Measurements from ENCODE around the gene MEGF8. TPM values are rescaled to one million over a fixed set of nuclear protein-coding genes. Genes with fewer than 3 reads are reported as not detected.

Gene MEGF8
- total and polyA plus RNA-seq, 2 of the 13 experiments (the other 11 are each of a cell fraction or from before 2014, with no cell fraction given) = 4.0 to 8.8 TPM

- intact Hi-C loops (cut with micrococcal nuclease; ENCODE audit: unreplicated experiment) (no loop called here), in situ Hi-C loops (cut with HindIII; ENCODE audit: extremely low pct_ligation_motif_present, low pct_unique_long_range_greater_than_20kb) (no loop called here)
- 30% methylated on average over 7 of the region's 20 CpGs for WGBS (ENCODE audit: low lambda C conversion rate)
- Histone ChIP-seq H3K4me3 (replicated peaks in 1 of 3; ENCODE audit: insufficient read depth in 1 of 3, low read depth in 2 of 3, low read length in 3 of 3) (no peak overlapping the region), H4K20me1 (ENCODE audit: insufficient read depth, low read length) (no peaks in the 10 kb centered on the region), H3K27ac (ENCODE audit: extremely low read length, insufficient read depth, low read length) (no peak overlapping the region), H3K27me3 (ENCODE audit: control insufficient read depth in 1 of 2, insufficient read depth in 2 of 2, low read length in 2 of 2) (peaks cover 8 to 44% of the 10 kb centered on the region in 2 experiments; a peak in 4 of 5 replicates), H3K9ac (ENCODE audit: insufficient read depth, low read depth, low read length) (no peak overlapping the region), H3K9me3 (ENCODE audit: low read length) (no peaks in the 10 kb centered on the region), H3K4me2 (ENCODE audit: low read depth, low read length) (no peak overlapping the region), H2AFZ (ENCODE audit: low read length) (no peak overlapping the region), H3K36me3 (replicated peaks in 1 of 2; ENCODE audit: control insufficient read depth in 1 of 2, insufficient read depth in 2 of 2, low read length in 2 of 2) (no peaks in the 10 kb centered on the region), H3K4me1 (ENCODE audit: insufficient read depth, low read length) (peaks cover 6% of the 10 kb centered on the region; the same call in 1 of the 2 replicates), H3K79me2 (ENCODE audit: insufficient read depth, low read length) (no peaks in the 10 kb centered on the region)
- FAIRE-seq (no peak), ATAC-seq (no peak), DNase-seq (ENCODE audit: low spot score) (no peak)
- CTCF ChIA-PET (ENCODE audit: low intra/inter-chr PET ratio, low total read pairs) = no interaction called here
- TF ChIP-seq, protein P1, sequence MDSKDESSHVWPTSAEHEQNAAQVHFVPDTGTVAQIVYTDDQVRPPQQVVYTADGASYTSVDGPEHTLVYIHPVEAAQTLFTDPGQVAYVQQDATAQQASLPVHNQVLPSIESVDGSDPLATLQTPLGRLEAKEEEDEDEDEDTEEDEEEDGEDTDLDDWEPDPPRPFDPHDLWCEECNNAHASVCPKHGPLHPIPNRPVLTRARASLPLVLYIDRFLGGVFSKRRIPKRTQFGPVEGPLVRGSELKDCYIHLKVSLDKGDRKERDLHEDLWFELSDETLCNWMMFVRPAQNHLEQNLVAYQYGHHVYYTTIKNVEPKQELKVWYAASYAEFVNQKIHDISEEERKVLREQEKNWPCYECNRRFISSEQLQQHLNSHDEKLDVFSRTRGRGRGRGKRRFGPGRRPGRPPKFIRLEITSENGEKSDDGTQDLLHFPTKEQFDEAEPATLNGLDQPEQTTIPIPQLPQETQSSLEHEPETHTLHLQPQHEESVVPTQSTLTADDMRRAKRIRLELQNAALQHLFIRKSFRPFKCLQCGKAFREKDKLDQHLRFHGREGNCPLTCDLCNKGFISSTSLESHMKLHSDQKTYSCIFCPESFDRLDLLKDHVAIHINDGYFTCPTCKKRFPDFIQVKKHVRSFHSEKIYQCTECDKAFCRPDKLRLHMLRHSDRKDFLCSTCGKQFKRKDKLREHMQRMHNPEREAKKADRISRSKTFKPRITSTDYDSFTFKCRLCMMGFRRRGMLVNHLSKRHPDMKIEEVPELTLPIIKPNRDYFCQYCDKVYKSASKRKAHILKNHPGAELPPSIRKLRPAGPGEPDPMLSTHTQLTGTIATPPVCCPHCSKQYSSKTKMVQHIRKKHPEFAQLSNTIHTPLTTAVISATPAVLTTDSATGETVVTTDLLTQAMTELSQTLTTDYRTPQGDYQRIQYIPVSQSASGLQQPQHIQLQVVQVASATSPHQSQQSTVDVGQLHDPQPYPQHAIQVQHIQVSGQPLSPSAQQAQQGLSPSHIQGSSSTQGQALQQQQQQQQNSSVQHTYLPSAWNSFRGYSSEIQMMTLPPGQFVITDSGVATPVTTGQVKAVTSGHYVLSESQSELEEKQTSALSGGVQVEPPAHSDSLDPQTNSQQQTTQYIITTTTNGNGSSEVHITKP (CRISPR knock-in tag; IDR thresholded peaks at IDR 0.05; ENCODE audit: low read depth) = no peak
- TF ChIP-seq LCORL (IDR thresholded peaks at IDR 0.05) (no peak), LCORL (CRISPR knock-in tag; IDR thresholded peaks at IDR 0.05) (no peak), SPEN (CRISPR knock-in tag; IDR thresholded peaks at IDR 0.05; ENCODE audit: low read depth) (no peak), KAT7 (CRISPR knock-in tag; IDR thresholded peaks at IDR 0.05; ENCODE audit: borderline replicate concordance) (no peak)
- BruUV-seq (replicated peaks) = no TSS peak
- POLR2A ChIA-PET = no interaction called here
Measured at GRCh38 chr19:42388851-42389489, 63.5 kb downstream of the MEGF8 start.
